Measurements from ENCODE around the gene KRT8.
"Not testable (repeated sequence)": the region's sequence is repeated elsewhere in the genome, so short reads cannot be mapped to it uniquely, and the experiment has no call there.

The KRT8 gene

GRCh38 chr12:52861511-52861910, 43.4 kb downstream of the KRT8 start:
- in situ Hi-C loops (cut with MboI; ENCODE audit: low pct_unique_long_range_greater_than_20kb, low sequenced_read_pairs) = no loop called here
- DNase-seq = no peak

GRCh38 chr12:52860102-52860823, 44.6 kb downstream of the KRT8 start:
- DNase-seq = no peak
- in situ Hi-C loops (cut with MboI; ENCODE audit: low pct_unique_long_range_greater_than_20kb, low sequenced_read_pairs) = no loop called here

- no peak for DNase-seq
- in situ Hi-C loops (cut with MboI; ENCODE audit: low pct_unique_long_range_greater_than_20kb, low sequenced_read_pairs) = no loop called here
Measured at GRCh38 chr12:52857500-52857899, 47.4 kb downstream of the KRT8 start.

GRCh38 chr12:52856787-52857186, 48.1 kb downstream of the KRT8 start:
- in situ Hi-C loops (cut with MboI; ENCODE audit: low pct_unique_long_range_greater_than_20kb, low sequenced_read_pairs) = no loop called here
- DNase-seq = no peak

- in situ Hi-C loops (cut with MboI; ENCODE audit: low pct_unique_long_range_greater_than_20kb, low sequenced_read_pairs); DNase-seq: not testable (repeated sequence)
Measured at GRCh38 chr12:52856077-52856476, 48.8 kb downstream of the KRT8 start.

GRCh38 chr12:52851787-52852186, 53.1 kb downstream of the KRT8 start:
- no peak for DNase-seq
- in situ Hi-C loops (cut with MboI; ENCODE audit: low pct_unique_long_range_greater_than_20kb, low sequenced_read_pairs) = no loop called here

- in situ Hi-C loops (cut with MboI; ENCODE audit: low pct_unique_long_range_greater_than_20kb, low sequenced_read_pairs) = no loop called here
- DNase-seq = no peak
Measured at GRCh38 chr12:52850681-52851080, 54.2 kb downstream of the KRT8 start.

GRCh38 chr12:52849511-52849910, 55.4 kb downstream of the KRT8 start:
- DNase-seq = no peak
- in situ Hi-C loops (cut with MboI; ENCODE audit: low pct_unique_long_range_greater_than_20kb, low sequenced_read_pairs) = no loop called here

GRCh38 chr12:52848661-52849255, 56.1 kb downstream of the KRT8 start, which contains the start of gene KRT78:
Gene KRT78 (minus strand): TSS chr12:52848994. CDS start chr12:52848930, 64 bp downstream.
- no peak for DNase-seq
- in situ Hi-C loops (cut with MboI; ENCODE audit: low pct_unique_long_range_greater_than_20kb, low sequenced_read_pairs) = no loop called here

- no peak for DNase-seq
- in situ Hi-C loops (cut with MboI; ENCODE audit: low pct_unique_long_range_greater_than_20kb, low sequenced_read_pairs) = no loop called here
Measured at GRCh38 chr12:52847335-52848102, 57.4 kb downstream of the KRT8 start.

All from KBM-7 (cell line).